HG03442 (cell line): ENCODE results near the gene SLC29A4.

ENCODE experiments used
- ATAC-seq: cut with Tn5 transposase; IDR thresholded peaks from one replicate; pipeline ENCODE4 v1.9.1; 2021; ENCODE audit warnings: mild to moderate bottlenecking, moderate library complexity; ENCODE audit not compliant: unreplicated experiment

SLC29A4 gene

DNA sequence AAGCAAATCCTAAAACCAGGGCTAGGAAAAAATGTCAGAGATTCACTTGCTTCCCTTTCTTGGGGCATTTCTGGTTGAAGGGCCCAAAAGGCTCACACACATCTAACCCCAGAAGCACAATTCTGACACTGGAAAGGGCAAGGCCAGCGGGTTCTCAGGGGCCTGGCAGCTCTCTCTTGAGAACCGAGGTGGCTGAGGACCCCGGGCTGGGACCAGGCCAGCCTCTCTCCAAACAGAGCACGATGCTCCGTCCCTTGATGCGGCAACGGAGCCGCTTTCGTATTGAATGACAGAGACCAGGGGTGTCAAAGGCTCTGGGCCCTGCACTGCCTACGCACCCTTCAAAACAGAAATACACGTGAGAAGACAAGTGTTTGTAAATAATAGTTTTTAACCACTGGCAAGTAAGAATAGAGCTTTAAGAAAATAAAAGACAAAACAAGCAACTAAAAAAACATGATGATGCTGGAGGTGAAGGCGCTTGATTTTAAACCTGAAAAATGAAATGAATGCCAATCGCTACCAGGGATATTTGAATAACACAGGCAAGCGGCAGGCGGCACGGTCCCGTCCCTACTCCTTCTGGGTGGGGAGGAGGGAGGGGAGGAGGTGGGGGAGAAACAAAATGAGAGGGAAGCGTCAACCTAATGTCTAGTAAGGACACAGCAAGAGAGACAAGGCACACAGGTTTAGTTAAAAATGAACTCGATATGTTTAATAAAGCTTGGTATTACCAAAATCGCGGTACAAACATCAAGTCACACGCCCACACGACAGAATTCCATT, 68.0 kb downstream of the SLC29A4 start:
- no peak for ATAC-seq

GRCh38 chr7:5351507-5352265, 68.9 kb downstream of the SLC29A4 start:
- no peak for ATAC-seq

- no peak for ATAC-seq
Measured at GRCh38 chr7:5352440-5353010, 69.8 kb downstream of the SLC29A4 start.

DNA sequence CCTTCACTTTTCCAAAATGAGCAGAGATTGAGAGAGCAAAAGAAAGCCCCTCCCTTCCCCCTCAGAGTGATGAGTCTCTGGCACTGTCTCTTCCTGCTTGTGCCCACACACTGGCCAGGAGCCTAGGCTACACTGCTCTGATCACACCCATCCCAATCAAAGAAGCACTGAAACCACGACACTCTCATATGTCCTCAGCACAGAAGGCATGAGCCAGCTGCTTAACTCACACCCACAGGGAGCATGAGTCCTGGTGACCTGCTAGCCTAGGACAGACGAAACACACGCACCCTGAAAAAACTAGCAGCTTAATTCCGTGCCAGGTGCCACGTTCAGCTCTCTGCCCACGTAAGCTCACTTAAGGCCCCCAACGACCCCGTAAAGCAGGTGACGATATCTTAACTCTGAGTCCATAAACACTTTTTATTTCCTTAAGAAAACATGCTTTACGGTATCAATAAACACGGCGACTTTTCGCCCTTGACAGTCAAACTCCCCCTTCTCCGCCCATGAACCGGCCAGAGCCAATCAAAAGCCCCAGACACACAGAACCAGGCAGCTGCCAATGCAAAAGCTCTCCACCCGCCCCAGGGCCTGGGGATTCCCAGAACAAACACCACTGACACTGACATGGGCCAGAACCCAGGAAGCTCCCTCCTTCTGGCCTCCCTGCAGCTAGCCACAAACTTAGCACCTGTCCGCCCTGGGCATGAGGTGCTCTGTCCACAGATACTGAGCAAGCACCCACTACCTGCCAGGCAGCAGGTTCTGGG, 71.9 kb downstream of the SLC29A4 start:
- no peak for ATAC-seq
